Neutrophil (primary cell): Measurements from ENCODE around the gene IL13RA2.

ENCODE experiments used
- H3K27ac ChIP-seq: fragments of 200-600 bp; sonication (generic); 2 replicates; pipeline ENCODE4 v1.5.1; 2016; ENCODE audit warnings: mild to moderate bottlenecking, moderate library complexity
- H3K27me3 ChIP-seq: fragments of 200-600 bp; sonication (generic); 2 replicates; pipeline ENCODE4 v1.6.0; 2016; ENCODE audit warnings: mild to moderate bottlenecking
- H3K36me3 ChIP-seq: fragments of 200-600 bp; sonication (generic); 2 replicates; pipeline ENCODE4 v1.5.1; 2017
- H3K4me1 ChIP-seq, 2 experiments: fragments of 200-600 bp in 1 of 2; sonication (generic) in 1 of 2; 1 replicate in 1 of 2; 2 replicates in 1 of 2; pipeline versions ENCODE4 v1.5.1 to v1.6.1; 2013 to 2016; ENCODE audit warnings: low read depth in 1 of 2, low read length in 1 of 2, mild to moderate bottlenecking in 1 of 2, moderate library complexity in 1 of 2; ENCODE audit not compliant: control insufficient read depth in 1 of 2, insufficient read depth in 1 of 2
- H3K4me3 ChIP-seq, 2 experiments: fragments of 200-600 bp in 1 of 2; sonication (generic) in 1 of 2; 1 replicate in 1 of 2; 2 replicates in 1 of 2; pipeline ENCODE4 v1.5.1; 2013 to 2016; ENCODE audit warnings: low read depth in 1 of 2, low read length in 1 of 2, mild to moderate bottlenecking in 1 of 2, moderate library complexity in 1 of 2
- H3K9me3 ChIP-seq: fragments of 200-600 bp; sonication (generic); 2 replicates; pipeline ENCODE4 v1.5.1; 2016
- TF ChIP-seq, protein P1 (sequence below): fragments of 200-600 bp; sonication (generic); IDR thresholded peaks from 2 replicates; pipeline ENCODE4 v1.5.1; 2016; ENCODE audit warnings: antibody characterized with exemption

The IL13RA2 gene

DNA sequence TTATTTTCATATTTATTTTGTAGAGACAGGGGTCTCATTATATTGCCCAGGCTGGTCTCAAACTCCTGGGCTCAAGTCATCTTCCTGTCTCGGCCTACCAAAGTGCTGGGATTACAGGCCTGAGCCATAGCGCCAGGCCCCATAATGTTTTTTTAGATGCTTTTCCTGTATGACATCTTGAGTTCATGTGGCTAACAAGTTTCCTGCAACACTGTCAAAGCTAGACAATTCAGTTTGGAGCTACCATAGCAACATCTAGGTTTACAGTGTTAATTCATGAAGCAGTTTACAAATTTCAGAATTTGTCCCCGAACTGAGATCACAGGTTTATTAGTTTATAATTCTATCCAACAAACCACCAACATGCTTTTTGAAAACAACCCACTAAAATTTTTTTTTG, 6.4 kb upstream of the IL13RA2 start:
- Histone ChIP-seq H3K27ac (no peak overlapping the region), H3K4me1 (no peaks in the 10 kb centered on the region), H3K27me3 (no peaks in the 10 kb centered on the region), H3K4me3 (no peak overlapping the region), H3K36me3 (no peaks in the 10 kb centered on the region), H3K9me3 (no peaks in the 10 kb centered on the region)
- TF ChIP-seq, protein P1, sequence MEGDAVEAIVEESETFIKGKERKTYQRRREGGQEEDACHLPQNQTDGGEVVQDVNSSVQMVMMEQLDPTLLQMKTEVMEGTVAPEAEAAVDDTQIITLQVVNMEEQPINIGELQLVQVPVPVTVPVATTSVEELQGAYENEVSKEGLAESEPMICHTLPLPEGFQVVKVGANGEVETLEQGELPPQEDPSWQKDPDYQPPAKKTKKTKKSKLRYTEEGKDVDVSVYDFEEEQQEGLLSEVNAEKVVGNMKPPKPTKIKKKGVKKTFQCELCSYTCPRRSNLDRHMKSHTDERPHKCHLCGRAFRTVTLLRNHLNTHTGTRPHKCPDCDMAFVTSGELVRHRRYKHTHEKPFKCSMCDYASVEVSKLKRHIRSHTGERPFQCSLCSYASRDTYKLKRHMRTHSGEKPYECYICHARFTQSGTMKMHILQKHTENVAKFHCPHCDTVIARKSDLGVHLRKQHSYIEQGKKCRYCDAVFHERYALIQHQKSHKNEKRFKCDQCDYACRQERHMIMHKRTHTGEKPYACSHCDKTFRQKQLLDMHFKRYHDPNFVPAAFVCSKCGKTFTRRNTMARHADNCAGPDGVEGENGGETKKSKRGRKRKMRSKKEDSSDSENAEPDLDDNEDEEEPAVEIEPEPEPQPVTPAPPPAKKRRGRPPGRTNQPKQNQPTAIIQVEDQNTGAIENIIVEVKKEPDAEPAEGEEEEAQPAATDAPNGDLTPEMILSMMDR: no peak

DNA sequence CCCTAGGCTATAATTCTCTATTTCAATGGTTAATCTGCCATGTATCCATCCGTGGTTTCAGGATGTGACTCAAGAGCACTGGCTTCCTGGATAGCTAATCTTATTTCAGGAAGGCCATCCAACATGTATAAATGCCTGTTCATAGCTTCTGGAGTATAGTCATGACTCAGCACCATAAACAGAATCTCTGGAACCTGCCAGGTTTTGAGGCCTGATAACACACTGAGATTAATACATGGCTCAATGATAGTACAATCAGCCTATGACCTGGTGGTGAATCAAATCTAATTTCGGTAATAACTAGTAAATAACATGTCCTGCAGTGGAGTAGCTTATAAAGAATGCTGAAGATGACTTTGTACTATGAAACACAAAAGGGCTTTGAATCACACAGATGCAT, 5.7 kb upstream of the IL13RA2 start:
- TF ChIP-seq, protein P1: no peak
- no peaks in the 10 kb centered on the region for H3K9me3 ChIP-seq
- no peak overlapping the region for H3K4me3 ChIP-seq
- H3K4me1 ChIP-seq: no peaks in the 10 kb centered on the region
- no peaks in the 10 kb centered on the region for H3K36me3 ChIP-seq
- H3K27me3 ChIP-seq: no peaks in the 10 kb centered on the region
- no peak overlapping the region for H3K27ac ChIP-seq

- Histone ChIP-seq H3K4me1 (no peaks in the 10 kb centered on the region), H3K9me3 (no peaks in the 10 kb centered on the region), H3K27me3 (no peaks in the 10 kb centered on the region), H3K27ac (no peak overlapping the region), H3K4me3 (no peak overlapping the region), H3K36me3 (no peaks in the 10 kb centered on the region)
- TF ChIP-seq, protein P1: no peak
These were observed 3.7 kb upstream of the IL13RA2 start for GRCh38 chrX:115021121-115021520.

DNA sequence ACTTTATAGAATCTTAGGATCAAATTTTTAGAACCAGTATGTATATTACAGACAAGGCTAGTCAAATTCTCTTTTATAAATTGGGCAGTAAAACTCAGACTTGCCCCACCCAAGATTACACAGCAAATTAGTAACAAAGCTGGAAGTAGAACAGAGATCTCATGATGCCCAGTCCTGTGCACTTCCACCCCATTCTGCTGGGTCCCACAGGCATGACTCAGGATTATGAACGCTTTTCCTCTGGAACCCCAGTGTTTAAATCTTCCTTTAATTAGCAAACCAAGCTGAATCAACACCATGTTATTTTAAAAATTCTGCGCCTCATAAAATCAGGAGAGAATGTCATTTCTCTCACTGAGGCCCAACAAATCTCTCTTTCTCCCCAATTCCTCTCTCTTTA, 1.5 kb upstream of the IL13RA2 start:
- no peaks in the 10 kb centered on the region for H3K27me3 ChIP-seq
- H3K36me3 ChIP-seq: no peaks in the 10 kb centered on the region
- H3K27ac ChIP-seq: no peak overlapping the region
- TF ChIP-seq, protein P1: no peak
- H3K4me1 ChIP-seq: no peaks in the 10 kb centered on the region
- no peak overlapping the region for H3K4me3 ChIP-seq
- no peaks in the 10 kb centered on the region for H3K9me3 ChIP-seq

- TF ChIP-seq, protein P1: no peak
- H3K4me1 ChIP-seq: no peaks in the 10 kb centered on the region
- no peak overlapping the region for H3K27ac ChIP-seq
- H3K36me3 ChIP-seq: no peaks in the 10 kb centered on the region
- H3K9me3 ChIP-seq: no peaks in the 10 kb centered on the region
- H3K4me3 ChIP-seq: no peak overlapping the region
- no peaks in the 10 kb centered on the region for H3K27me3 ChIP-seq
These were observed 728 bp upstream of the IL13RA2 start for GRCh38 chrX:115018040-115018647.

GRCh38 chrX:115013705-115014104, 3.7 kb downstream of the IL13RA2 start:
- H3K36me3 ChIP-seq: no peaks in the 10 kb centered on the region
- no peak overlapping the region for H3K4me3 ChIP-seq
- H3K4me1 ChIP-seq: no peaks in the 10 kb centered on the region
- H3K27me3 ChIP-seq: no peaks in the 10 kb centered on the region
- no peaks in the 10 kb centered on the region for H3K9me3 ChIP-seq
- TF ChIP-seq, protein P1: no peak
- no peak overlapping the region for H3K27ac ChIP-seq
